Mesenchymal stem cell (in vitro differentiated cells and primary cell): ENCODE measurements around the gene STAB1.

Experiments used
- DNase-seq: peaks from one replicate; pipeline ENCODE4 v3.0.0-alpha.2; 2013
- H2AFZ ChIP-seq: one replicate; pipeline ENCODE4 v1.6.1; 2013; ENCODE audit warnings: low read depth, mild to moderate bottlenecking, control low read depth, inconsistent platforms, low read length, moderate library complexity
- H2AK5ac ChIP-seq: 2 replicates; pipeline ENCODE4 v1.6.1; 2013; ENCODE audit warnings: low read length, moderate library complexity, mild to moderate bottlenecking, inconsistent platforms; ENCODE audit not compliant: severe bottlenecking
- H2BK120ac ChIP-seq: one replicate; pipeline ENCODE4 v1.6.1; 2013; ENCODE audit warnings: low read depth, mild to moderate bottlenecking, inconsistent platforms, low read length, moderate library complexity
- H2BK12ac ChIP-seq, 2 experiments: one replicate each; pipeline ENCODE4 v1.6.1; 2013; ENCODE audit warnings: inconsistent platforms in 2 of 2, low read length in 2 of 2, mild to moderate bottlenecking in 2 of 2, moderate library complexity in 2 of 2, control low read depth in 1 of 2
- H2BK15ac ChIP-seq: one replicate; pipeline ENCODE4 v1.6.1; 2013; ENCODE audit warnings: mild to moderate bottlenecking, low read depth, inconsistent platforms; ENCODE audit not compliant: poor library complexity, severe bottlenecking
- H2BK5ac ChIP-seq: 2 replicates; pipeline ENCODE4 v1.6.1; 2013; ENCODE audit warnings: low read depth, mild to moderate bottlenecking, low read length, control low read depth, inconsistent platforms; ENCODE audit not compliant: poor library complexity, severe bottlenecking
- H3K14ac ChIP-seq, 2 experiments: one replicate each; pipeline ENCODE4 v1.6.1; 2013; ENCODE audit warnings: inconsistent platforms in 2 of 2, low read length in 2 of 2, control low read depth in 1 of 2, mild to moderate bottlenecking in 1 of 2, moderate library complexity in 1 of 2
- H3K18ac ChIP-seq, 2 experiments: one replicate each; pipeline ENCODE4 v1.6.1; 2013; ENCODE audit warnings: inconsistent platforms in 2 of 2, low read length in 2 of 2, control low read depth in 1 of 2, low read depth in 1 of 2, mild to moderate bottlenecking in 1 of 2
- H3K23ac ChIP-seq, 2 experiments: one replicate each; pipeline ENCODE4 v1.6.1; 2013; ENCODE audit warnings: inconsistent platforms in 2 of 2, low read length in 2 of 2, mild to moderate bottlenecking in 2 of 2, moderate library complexity in 2 of 2, control low read depth in 1 of 2
- H3K27ac ChIP-seq: 2 replicates; pipeline ENCODE4 v1.5.1; 2013; ENCODE audit warnings: mild to moderate bottlenecking, moderate library complexity, low read length, control low read depth, inconsistent platforms; ENCODE audit not compliant: poor library complexity, severe bottlenecking
- H3K27me3 ChIP-seq, 2 experiments: 2 replicates each; pipeline versions ENCODE4 v1.6.1 to v1.7.0; 2013; ENCODE audit warnings: low read length in 2 of 2, mild to moderate bottlenecking in 2 of 2, moderate library complexity in 2 of 2, control low read depth in 1 of 2, inconsistent platforms in 1 of 2; ENCODE audit not compliant: control insufficient read depth in 1 of 2, insufficient read depth in 1 of 2
- H3K36me3 ChIP-seq, 2 experiments: 2 replicates each; pipeline versions ENCODE4 v1.6.1 to v1.7.0; 2013; ENCODE audit warnings: low read length in 2 of 2, control low read depth in 1 of 2, inconsistent platforms in 1 of 2, low read depth in 1 of 2, mild to moderate bottlenecking in 1 of 2; ENCODE audit not compliant: insufficient read depth in 2 of 2, control insufficient read depth in 1 of 2
- H3K4ac ChIP-seq, 2 experiments: one replicate each; pipeline ENCODE4 v1.6.1; 2013; ENCODE audit warnings: inconsistent platforms in 2 of 2, low read length in 2 of 2, mild to moderate bottlenecking in 2 of 2, moderate library complexity in 2 of 2, control low read depth in 1 of 2, low read depth in 1 of 2
- H3K4me1 ChIP-seq: 2 replicates; pipeline ENCODE4 v1.6.1; 2013; ENCODE audit warnings: low read depth, low read length, control low read depth; ENCODE audit not compliant: control insufficient read depth, insufficient read depth
- H3K4me2 ChIP-seq: 2 replicates; pipeline ENCODE4 v1.6.1; 2013; ENCODE audit warnings: low read length, mild to moderate bottlenecking, inconsistent platforms; ENCODE audit not compliant: poor library complexity, severe bottlenecking
- H3K4me3 ChIP-seq, 2 experiments: 2 replicates each; pipeline versions ENCODE4 v1.5.1 to v1.7.0; 2013; ENCODE audit warnings: low read length in 2 of 2, mild to moderate bottlenecking in 2 of 2, control low read depth in 1 of 2, low read depth in 1 of 2; ENCODE audit not compliant: insufficient read depth in 1 of 2
- H3K79me1 ChIP-seq: replicated peaks from 2 replicates; pipeline ENCODE4 v1.6.1; 2013; ENCODE audit warnings: mild to moderate bottlenecking, control low read depth, low read length, inconsistent platforms; ENCODE audit not compliant: poor library complexity, severe bottlenecking
- H3K9ac ChIP-seq: 2 replicates; pipeline ENCODE4 v1.7.0; 2013; ENCODE audit warnings: mild to moderate bottlenecking, low read length, moderate library complexity
- H3K9me3 ChIP-seq: 2 replicates; pipeline ENCODE4 v1.7.0; 2013; ENCODE audit warnings: mild to moderate bottlenecking, low read length; ENCODE audit not compliant: control insufficient read depth
- H4K8ac ChIP-seq: one replicate; pipeline ENCODE4 v1.6.1; 2013; ENCODE audit warnings: inconsistent platforms, mild to moderate bottlenecking, low read length, moderate library complexity
- H4K91ac ChIP-seq: one replicate; pipeline ENCODE4 v1.6.1; 2013; ENCODE audit warnings: mild to moderate bottlenecking, low read length, inconsistent platforms
- WGBS: methylation state at CpG from one replicate; pipeline ENCODE4 v1.1.7; 2013; ENCODE audit warnings: mixed read lengths; 5-methylcytosine and 5-hydroxymethylcytosine counted together

The STAB1 gene

GRCh38 chr3:52458031-52458760 lies 36.9 kb upstream of the STAB1 start:
- Histone ChIP-seq H4K8ac (no peak overlapping the region), H2BK15ac (no peak overlapping the region), H3K23ac (no peak overlapping the region), H3K9me3 (no peaks in the 10 kb centered on the region), H4K91ac (no peak overlapping the region), H3K27me3 (no peaks in the 10 kb centered on the region), H2BK120ac (no peak overlapping the region), H3K4me3 (no peak overlapping the region), H3K9ac (no peak overlapping the region), H3K79me1 (peaks cover 19% of the 10 kb centered on the region), H3K36me3 (peaks cover 33 to 46% of the 10 kb centered on the region in 2 experiments), H3K14ac (no peak overlapping the region), H3K27ac (no peak overlapping the region), H3K4ac (no peak overlapping the region), H2AK5ac (no peak overlapping the region), H2BK12ac (no peak overlapping the region), H2BK5ac (no peak overlapping the region), H2AFZ (no peak overlapping the region), H3K4me2 (no peak overlapping the region), H3K18ac (no peak overlapping the region), H3K4me1 (peaks cover 20% of the 10 kb centered on the region)
- DNase-seq = no peak
- 100% methylated on average over 5 of the region's 6 CpGs for WGBS

GRCh38 chr3:52458770-52459545 lies 36.2 kb upstream of the STAB1 start:
- H3K27me3 ChIP-seq = no peaks in the 10 kb centered on the region
- H3K9ac ChIP-seq = no peak overlapping the region
- no peak overlapping the region for H4K91ac ChIP-seq
- no peak overlapping the region for H3K27ac ChIP-seq
- H3K4ac ChIP-seq = no peak overlapping the region
- no peak overlapping the region for H2BK15ac ChIP-seq
- peaks cover 19% of the 10 kb centered on the region for H3K4me1 ChIP-seq
- no peak overlapping the region for H2AK5ac ChIP-seq
- no peaks in the 10 kb centered on the region for H3K9me3 ChIP-seq
- H2BK120ac ChIP-seq = no peak overlapping the region
- no peak overlapping the region for H3K14ac ChIP-seq
- no peak overlapping the region for H3K23ac ChIP-seq
- no peak for DNase-seq
- no peak overlapping the region for H3K4me2 ChIP-seq
- H4K8ac ChIP-seq = no peak overlapping the region
- H2AFZ ChIP-seq = no peak overlapping the region
- H2BK12ac ChIP-seq = no peak overlapping the region
- 96% methylated on average over 14 of the region's 14 CpGs for WGBS
- H3K4me3 ChIP-seq = no peak overlapping the region
- no peak overlapping the region for H3K18ac ChIP-seq
- H3K36me3 ChIP-seq = peaks cover 37 to 52% of the 10 kb centered on the region in 2 experiments
- H2BK5ac ChIP-seq = no peak overlapping the region
- H3K79me1 ChIP-seq = peaks cover 19% of the 10 kb centered on the region

GRCh38 chr3:52461874-52462273 lies 33.3 kb upstream of the STAB1 start:
- H3K36me3 ChIP-seq = peaks cover 58 to 69% of the 10 kb centered on the region in 2 experiments
- no peak overlapping the region for H3K18ac ChIP-seq
- WGBS = 98% methylated on average over 4 of the region's 6 CpGs
- H3K9me3 ChIP-seq = no peaks in the 10 kb centered on the region
- peak overlapping the region; percentile 49 for H3K9ac ChIP-seq
- no peak overlapping the region for H3K4me3 ChIP-seq
- no peak overlapping the region for H4K91ac ChIP-seq
- H2BK5ac ChIP-seq = no peak overlapping the region
- no peak overlapping the region for H2BK15ac ChIP-seq
- no peak for DNase-seq
- no peak overlapping the region for H3K14ac ChIP-seq
- H3K23ac ChIP-seq = no peak overlapping the region
- no peak overlapping the region for H2AFZ ChIP-seq
- no peak overlapping the region for H3K4ac ChIP-seq
- peaks cover 25% of the 10 kb centered on the region for H3K79me1 ChIP-seq
- no peak overlapping the region for H4K8ac ChIP-seq
- no peak overlapping the region for H2AK5ac ChIP-seq
- no peaks in the 10 kb centered on the region for H3K27me3 ChIP-seq
- H3K4me1 ChIP-seq = peaks cover 18% of the 10 kb centered on the region
- no peak overlapping the region for H2BK120ac ChIP-seq
- no peak overlapping the region for H2BK12ac ChIP-seq
- H3K4me2 ChIP-seq = no peak overlapping the region
- no peak overlapping the region for H3K27ac ChIP-seq

GRCh38 chr3:52463416-52463815 lies 31.7 kb upstream of the STAB1 start:
- Histone ChIP-seq H3K18ac (no peak overlapping the region), H3K4me2 (no peak overlapping the region), H3K36me3 (peaks cover 60 to 63% of the 10 kb centered on the region in 2 experiments), H4K8ac (no peak overlapping the region), H3K9me3 (no peaks in the 10 kb centered on the region), H2AK5ac (no peak overlapping the region), H2BK12ac (no peak overlapping the region), H2BK5ac (no peak overlapping the region), H2AFZ (no peak overlapping the region), H3K79me1 (peaks cover 27% of the 10 kb centered on the region), H2BK15ac (no peak overlapping the region), H3K9ac (no peak overlapping the region), H3K27ac (no peak overlapping the region), H3K4me1 (peaks cover 13% of the 10 kb centered on the region), H3K14ac (no peak overlapping the region), H4K91ac (no peak overlapping the region), H3K4me3 (no peak overlapping the region), H2BK120ac (no peak overlapping the region), H3K27me3 (no peaks in the 10 kb centered on the region), H3K4ac (no peak overlapping the region), H3K23ac (no peak overlapping the region)
- no peak for DNase-seq
- WGBS = 100% methylated on average over 3 of the region's 5 CpGs
